Liver (tissue), 9 donors: Measurements from ENCODE around the gene PPCS. TPM values are rescaled to one million over a fixed set of nuclear protein-coding genes. Genes with fewer than 3 reads are reported as not detected.
"Not testable (repeated sequence)": the region's sequence is repeated elsewhere in the genome, so short reads cannot be mapped to it uniquely, and the experiment has no call there.

Experiments used
- DNase-seq: peaks from one replicate; pipeline ENCODE4 v3.0.0-alpha.2; 2017; ENCODE audit warnings: low spot score
- H3K27ac ChIP-seq, 2 donors: one replicate each; pipeline ENCODE4 v1.7.0; 2013; ENCODE audit warnings: inconsistent platforms in 2 of 2, low read length in 2 of 2, control low read depth in 1 of 2, low read depth in 1 of 2, mild to moderate bottlenecking in 1 of 2
- H3K27me3 ChIP-seq, 4 donors: one replicate each; pipeline versions ENCODE4 v1.6.1 to v1.7.0; 2013; ENCODE audit warnings: low read length in 3 of 4, inconsistent platforms in 1 of 4, mild to moderate bottlenecking in 1 of 4, moderate library complexity in 1 of 4; ENCODE audit not compliant: control insufficient read depth in 4 of 4, insufficient read depth in 4 of 4
- H3K36me3 ChIP-seq, 4 donors: one replicate each; pipeline versions ENCODE4 v1.6.1 to v1.7.0; 2013; ENCODE audit warnings: low read length in 3 of 4, mild to moderate bottlenecking in 3 of 4, low read depth in 1 of 4, moderate library complexity in 1 of 4; ENCODE audit not compliant: control insufficient read depth in 4 of 4, insufficient read depth in 3 of 4
- H3K4me1 ChIP-seq, 4 donors: one replicate each; pipeline versions ENCODE4 v1.6.1 to v1.7.0; 2013; ENCODE audit warnings: low read length in 3 of 4, mild to moderate bottlenecking in 3 of 4, moderate library complexity in 1 of 4; ENCODE audit not compliant: control insufficient read depth in 4 of 4, insufficient read depth in 4 of 4
- H3K4me3 ChIP-seq, 3 donors: one replicate each; pipeline versions ENCODE4 v1.6.1 to v1.7.0; 2013; ENCODE audit warnings: low read length in 3 of 3, control low read depth in 1 of 3, low read depth in 1 of 3, mild to moderate bottlenecking in 1 of 3
- H3K9ac ChIP-seq, 2 donors: one replicate each; pipeline ENCODE4 v1.7.0; 2013; ENCODE audit warnings: low read length in 2 of 2, mild to moderate bottlenecking in 2 of 2, moderate library complexity in 2 of 2, control low read depth in 1 of 2, low read depth in 1 of 2
- H3K9me3 ChIP-seq, 4 donors: one replicate each; pipeline versions ENCODE4 v1.6.1 to v1.7.0; 2013; ENCODE audit warnings: low read length in 3 of 4; ENCODE audit not compliant: control insufficient read depth in 4 of 4
- FOXA1 ChIP-seq: IDR thresholded peaks from 2 replicates; pipeline ENCODE4 v1.6.1; 2016; ENCODE audit warnings: antibody characterized with exemption
- GABPA ChIP-seq, 2 donors: IDR thresholded peaks in 1 of 2; conservative IDR thresholded peaks in 1 of 2; 2 replicates each; pipeline ENCODE4 v1.6.1; 2016; ENCODE audit warnings: antibody characterized with exemption in 2 of 2, mild to moderate bottlenecking in 1 of 2, moderate library complexity in 1 of 2
- JUND ChIP-seq, 2 donors: IDR thresholded peaks; 2 replicates each; pipeline ENCODE4 v1.6.1; 2016; ENCODE audit warnings: antibody characterized with exemption in 2 of 2
- NR2F2 ChIP-seq: IDR thresholded peaks from 2 replicates; pipeline ENCODE4 v1.6.1; 2016; ENCODE audit warnings: antibody characterized with exemption
- RAD21 ChIP-seq, 2 donors: IDR thresholded peaks; 2 replicates each; pipeline ENCODE4 v1.6.1; 2016; ENCODE audit warnings: antibody characterized with exemption in 2 of 2, mild to moderate bottlenecking in 2 of 2
- SP1 ChIP-seq: IDR thresholded peaks from 2 replicates; pipeline ENCODE4 v1.6.1; 2018; ENCODE audit warnings: antibody characterized with exemption, mild to moderate bottlenecking
- TAF1 ChIP-seq: conservative IDR thresholded peaks from 2 replicates; pipeline ENCODE4 v1.6.1; 2016; ENCODE audit warnings: antibody characterized with exemption, mild to moderate bottlenecking
- YY1 ChIP-seq: IDR thresholded peaks from 2 replicates; pipeline ENCODE4 v1.6.1; 2016; ENCODE audit warnings: antibody characterized with exemption, mild to moderate bottlenecking
- whole genome bisulfite sequencing: extraction: QIAGEN DNeasy Blood & Tissue Kit; methylation state at CpG from one replicate; pipeline ENCODE4 v1.1.7; 2013; 5-methylcytosine and 5-hydroxymethylcytosine counted together
- polyA plus RNA-seq, 2 donors: library from polyadenylated mRNA; stranded (reverse) in 1 of 2; unstranded in 1 of 2; fragments of 200-250 nt in 1 of 2; fragments of >200 nt in 1 of 2; fragmentation: Nextera tagmentation in 1 of 2; extraction: Ambion mirVana in 1 of 2; gene quantifications; one replicate each; pipeline versions ENCODE4 v1.2.1 to v1.2.3, GENCODE V29; 2013 to 2015
- total RNA-seq, 2 donors: library from RNA; depleted of rRNA; stranded (reverse); fragments of >200 nt; gene quantifications; one replicate each; pipeline ENCODE4 v1.2.3, GENCODE V29; 2014
- TF ChIP-seq, protein P1 (sequence below): fragments of 150-350 bp; IDR thresholded peaks from 2 replicates; pipeline ENCODE4 v1.5.1; 2017; ENCODE audit warnings: improper control_type of control experiment, low read depth, low read length; ENCODE audit not compliant: missing input control
- TF ChIP-seq, protein P2 (sequence below): IDR thresholded peaks from 2 replicates; pipeline ENCODE4 v1.6.1; 2016; ENCODE audit warnings: antibody characterized with exemption
- TF ChIP-seq, protein P3 (sequence below): IDR thresholded peaks from 2 replicates; pipeline ENCODE4 v1.6.1; 2016; ENCODE audit warnings: antibody characterized with exemption
- donor health status: healthy.
- donor health status: healthy.
- donor health status: healthy.
- donor health status: healthy.
- donor health status: healthy.

The PPCS gene
- total and polyA plus RNA-seq, 4 donors = 22.2 to 65.4 (median 36.0) TPM

GRCh38 chr1:42469727-42470126 is 13.4 kb downstream of the PPCS start:
- Histone ChIP-seq H3K4me3 (no peak overlapping the region), H3K27me3 (no peaks in the 10 kb centered on the region), H3K27ac (no peak overlapping the region), H3K36me3 (no peaks in the 10 kb centered on the region), H3K4me1 (no peaks in the 10 kb centered on the region), H3K9me3 (no peaks in the 10 kb centered on the region), H3K9ac (no peak overlapping the region)
- WGBS = 91% methylated on average over 2 of the region's 2 CpGs
- no peak for DNase-seq
- no peak for TF ChIP-seq JUND (IDR thresholded peaks at IDR 0.05)
- TF ChIP-seq, protein P1, sequence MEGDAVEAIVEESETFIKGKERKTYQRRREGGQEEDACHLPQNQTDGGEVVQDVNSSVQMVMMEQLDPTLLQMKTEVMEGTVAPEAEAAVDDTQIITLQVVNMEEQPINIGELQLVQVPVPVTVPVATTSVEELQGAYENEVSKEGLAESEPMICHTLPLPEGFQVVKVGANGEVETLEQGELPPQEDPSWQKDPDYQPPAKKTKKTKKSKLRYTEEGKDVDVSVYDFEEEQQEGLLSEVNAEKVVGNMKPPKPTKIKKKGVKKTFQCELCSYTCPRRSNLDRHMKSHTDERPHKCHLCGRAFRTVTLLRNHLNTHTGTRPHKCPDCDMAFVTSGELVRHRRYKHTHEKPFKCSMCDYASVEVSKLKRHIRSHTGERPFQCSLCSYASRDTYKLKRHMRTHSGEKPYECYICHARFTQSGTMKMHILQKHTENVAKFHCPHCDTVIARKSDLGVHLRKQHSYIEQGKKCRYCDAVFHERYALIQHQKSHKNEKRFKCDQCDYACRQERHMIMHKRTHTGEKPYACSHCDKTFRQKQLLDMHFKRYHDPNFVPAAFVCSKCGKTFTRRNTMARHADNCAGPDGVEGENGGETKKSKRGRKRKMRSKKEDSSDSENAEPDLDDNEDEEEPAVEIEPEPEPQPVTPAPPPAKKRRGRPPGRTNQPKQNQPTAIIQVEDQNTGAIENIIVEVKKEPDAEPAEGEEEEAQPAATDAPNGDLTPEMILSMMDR = no peak
- no peak for TF ChIP-seq RAD21 (IDR thresholded peaks at IDR 0.05)

GRCh38 chr1:42476605-42477004 is 20.3 kb downstream of the PPCS start:
- Histone ChIP-seq H3K4me1 (no peaks in the 10 kb centered on the region), H3K4me3 (no peak overlapping the region), H3K27ac (no peak overlapping the region), H3K9me3 (no peaks in the 10 kb centered on the region), H3K9ac (no peak overlapping the region), H3K36me3 (no peaks in the 10 kb centered on the region), H3K27me3 (no peaks in the 10 kb centered on the region)
- TF ChIP-seq YY1 (no peak), SP1 (no peak), JUND (IDR thresholded peaks at IDR 0.05) (no peak), FOXA1 (no peak), TAF1 (no peak), RAD21 (IDR thresholded peaks at IDR 0.05) (no peak), GABPA (IDR thresholded peaks at IDR 0.05 in 1 of 2, conservative IDR thresholded peaks at IDR 0.05 in 1 of 2) (no peak)
- TF ChIP-seq, protein P2, sequence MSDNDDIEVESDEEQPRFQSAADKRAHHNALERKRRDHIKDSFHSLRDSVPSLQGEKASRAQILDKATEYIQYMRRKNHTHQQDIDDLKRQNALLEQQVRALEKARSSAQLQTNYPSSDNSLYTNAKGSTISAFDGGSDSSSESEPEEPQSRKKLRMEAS = no peak
- TF ChIP-seq, protein P3, sequence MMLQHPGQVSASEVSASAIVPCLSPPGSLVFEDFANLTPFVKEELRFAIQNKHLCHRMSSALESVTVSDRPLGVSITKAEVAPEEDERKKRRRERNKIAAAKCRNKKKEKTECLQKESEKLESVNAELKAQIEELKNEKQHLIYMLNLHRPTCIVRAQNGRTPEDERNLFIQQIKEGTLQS = no peak
- WGBS = 94% methylated on average over 4 of the region's 4 CpGs
- no peak for DNase-seq

GRCh38 chr1:42477354-42477753 is 21.0 kb downstream of the PPCS start:
- H3K4me1 ChIP-seq, H3K9ac ChIP-seq, H3K36me3 ChIP-seq, H3K9me3 ChIP-seq, H3K4me3 ChIP-seq, H3K27me3 ChIP-seq, H3K27ac ChIP-seq, DNase-seq: not testable (repeated sequence)
- 91% methylated on average over 4 of the region's 4 CpGs for WGBS

GRCh38 chr1:42477775-42478174 is 21.4 kb downstream of the PPCS start:
- H3K9me3 ChIP-seq = no peaks in the 10 kb centered on the region
- no peak overlapping the region for H3K4me3 ChIP-seq
- no peaks in the 10 kb centered on the region for H3K4me1 ChIP-seq
- no peak overlapping the region for H3K9ac ChIP-seq
- DNase-seq = no peak
- H3K27me3 ChIP-seq = no peaks in the 10 kb centered on the region
- WGBS = 98% methylated on average over 3 of the region's 3 CpGs
- no peak for TF ChIP-seq NR2F2
- TF ChIP-seq, protein P1 = no peak
- H3K27ac ChIP-seq = no peak overlapping the region
- H3K36me3 ChIP-seq = peaks cover 0 to 3% (median 0%) of the 10 kb centered on the region in 4 donors
